Neural progenitor cell (in vitro differentiated cells): ENCODE data around the gene CCSER1. TPM values are rescaled to one million over a fixed set of nuclear protein-coding genes. Genes with fewer than 3 reads are reported as not detected.

Experiments used
- DNase-seq: peaks from one replicate; pipeline ENCODE4 v3.0.0-alpha.2; 2016; ENCODE audit warnings: low spot score
- H2AFZ ChIP-seq: fragments of 200-600 bp; sonication (generic); replicated peaks from 2 replicates; pipeline ENCODE4 v1.6.1; 2016; ENCODE audit warnings: antibody characterized with exemption
- H3F3A ChIP-seq: fragments of 200-600 bp; sonication (generic); 2 replicates; pipeline ENCODE4 v1.6.1; 2016; ENCODE audit warnings: antibody characterized with exemption, low read depth
- H3K27ac ChIP-seq: fragments of 200-600 bp; sonication (generic); 2 replicates; pipeline ENCODE4 v1.5.1; 2016; ENCODE audit warnings: mild to moderate bottlenecking
- H3K27me3 ChIP-seq: fragments of 200-600 bp; sonication (generic); 2 replicates; pipeline ENCODE4 v1.6.1; 2016; ENCODE audit warnings: mild to moderate bottlenecking, moderate library complexity
- H3K36me3 ChIP-seq: fragments of 200-600 bp; sonication (generic); 2 replicates; pipeline ENCODE4 v1.5.1; 2016
- H3K4me1 ChIP-seq: fragments of 200-600 bp; sonication (generic); 2 replicates; pipeline ENCODE4 v1.6.1; 2016; ENCODE audit warnings: mixed run types
- H3K4me2 ChIP-seq: fragments of 200-600 bp; sonication (generic); 2 replicates; pipeline ENCODE4 v1.6.1; 2016
- H3K4me3 ChIP-seq: fragments of 200-600 bp; sonication (generic); 2 replicates; pipeline ENCODE4 v1.5.1; 2016
- H3K79me2 ChIP-seq: fragments of 200-600 bp; sonication (generic); 2 replicates; pipeline ENCODE4 v1.6.1; 2016; ENCODE audit warnings: low read depth
- H3K9ac ChIP-seq: fragments of 200-600 bp; sonication (generic); 2 replicates; pipeline ENCODE4 v1.6.1; 2016
- H3K9me3 ChIP-seq: fragments of 200-600 bp; sonication (generic); 2 replicates; pipeline ENCODE4 v1.5.1; 2016; ENCODE audit warnings: low read depth
- H4K20me1 ChIP-seq: fragments of 200-600 bp; sonication (generic); 2 replicates; pipeline ENCODE4 v1.6.1; 2016; ENCODE audit warnings: low read depth
- H3K27ac Mint-ChIP-seq: 3 replicates; pipeline ENCODE4 v1.8.0; 2021; ENCODE audit warnings: mixed read lengths
- H3K27me3 Mint-ChIP-seq: 2 replicates; pipeline ENCODE4 v1.8.0; 2022; ENCODE audit warnings: low read depth, mild to moderate bottlenecking, inconsistent platforms, moderate library complexity, mixed read lengths; ENCODE audit not compliant: insufficient read depth
- H3K36me3 Mint-ChIP-seq: 3 replicates; pipeline ENCODE4 v1.8.0; 2021; ENCODE audit warnings: mixed read lengths
- H3K4me1 Mint-ChIP-seq: 3 replicates; pipeline ENCODE4 v1.8.0; 2021; ENCODE audit warnings: mixed read lengths
- H3K4me3 Mint-ChIP-seq: 3 replicates; pipeline ENCODE4 v1.8.0; 2021; ENCODE audit warnings: mild to moderate bottlenecking, moderate library complexity, mixed read lengths
- H3K9me3 Mint-ChIP-seq: 3 replicates; pipeline ENCODE4 v1.8.0; 2020; ENCODE audit warnings: mixed read lengths
- CTCF ChIP-seq: fragments of 200-600 bp; sonication (generic); IDR thresholded peaks from 2 replicates; pipeline ENCODE4 v1.5.1; 2017; ENCODE audit warnings: antibody characterized with exemption, mild to moderate bottlenecking
- EZH2 ChIP-seq: fragments of 200-600 bp; sonication (generic); IDR thresholded peaks from 2 replicates; pipeline ENCODE4 v1.6.1; 2017; ENCODE audit warnings: antibody characterized with exemption, mild to moderate bottlenecking, moderate library complexity
- EZH2phosphoT487 ChIP-seq: fragments of 200-600 bp; sonication (generic); IDR thresholded peaks from 2 replicates; pipeline ENCODE4 v1.6.1; 2017; ENCODE audit warnings: antibody characterized with exemption
- total RNA-seq: library from RNA; depleted of rRNA; stranded (reverse); fragments of >200 nt; gene quantifications from 2 replicates; pipeline ENCODE4 v1.2.3, GENCODE V29; 2015; ENCODE audit warnings: low replicate concordance

CCSER1 gene
- total RNA-seq, 1 donor from 2014 or later: 0.77 TPM

DNA sequence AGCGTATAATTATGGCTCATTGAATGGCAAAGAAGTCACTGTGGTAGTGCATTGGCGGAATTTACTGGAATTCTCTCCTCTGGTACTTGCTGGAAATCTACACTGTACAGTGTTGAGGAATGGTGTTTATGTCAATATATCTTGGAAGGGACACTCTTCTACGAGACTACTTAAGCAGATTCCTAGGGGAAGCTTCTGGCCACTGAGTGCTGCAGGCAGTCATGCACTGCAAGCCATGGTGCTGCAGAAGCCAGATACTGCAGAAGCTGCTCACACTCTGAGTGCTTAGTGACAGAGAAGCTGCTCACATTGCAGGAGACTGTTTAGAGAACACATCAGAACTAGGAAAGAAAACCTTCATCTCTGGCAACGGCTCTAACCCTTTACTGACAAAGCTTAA, 725.0 kb downstream of the CCSER1 start:
- Histone ChIP-seq H3F3A (no peaks in the 10 kb centered on the region), H3K27ac (no peak overlapping the region), H3K4me1 (no peaks in the 10 kb centered on the region), H3K36me3 (no peaks in the 10 kb centered on the region), H4K20me1 (no peaks in the 10 kb centered on the region), H3K4me3 (no peak overlapping the region), H2AFZ (peak overlapping the region; percentile 54), H3K9me3 (no peaks in the 10 kb centered on the region), H3K79me2 (no peaks in the 10 kb centered on the region), H3K4me2 (no peak overlapping the region), H3K27me3 (no peaks in the 10 kb centered on the region), H3K9ac (no peak overlapping the region)
- H3K27ac Mint-ChIP-seq: no peak overlapping the region
- TF ChIP-seq EZH2phosphoT487 (no peak), CTCF (no peak), EZH2 (no peak)
- no peak overlapping the region for H3K4me3 Mint-ChIP-seq
- DNase-seq: peak; percentile 48
- H3K27me3 Mint-ChIP-seq: no peaks in the 10 kb centered on the region
- peaks cover 2% of the 10 kb centered on the region for H3K4me1 Mint-ChIP-seq
- H3K36me3 Mint-ChIP-seq: no peaks in the 10 kb centered on the region
- no peaks in the 10 kb centered on the region for H3K9me3 Mint-ChIP-seq

GRCh38 chr4:90855111-90855510, 727.9 kb downstream of the CCSER1 start:
- H2AFZ ChIP-seq: peak overlapping the region; percentile 12
- H3K27ac ChIP-seq: no peak overlapping the region
- H3K27ac Mint-ChIP-seq: no peak overlapping the region

GRCh38 chr4:90857081-90857820, 730.1 kb downstream of the CCSER1 start:
- no peaks in the 10 kb centered on the region for H3K4me1 ChIP-seq
- H3K79me2 ChIP-seq: no peaks in the 10 kb centered on the region
- no peaks in the 10 kb centered on the region for H4K20me1 ChIP-seq
- Mint-ChIP-seq H3K27ac (no peak overlapping the region), H3K4me3 (no peak overlapping the region), H3K4me1 (peaks cover under 1% of the 10 kb centered on the region), H3K27me3 (no peaks in the 10 kb centered on the region), H3K36me3 (no peaks in the 10 kb centered on the region), H3K9me3 (no peaks in the 10 kb centered on the region)
- no peaks in the 10 kb centered on the region for H3K9me3 ChIP-seq
- no peaks in the 10 kb centered on the region for H3F3A ChIP-seq
- H3K4me3 ChIP-seq: no peak overlapping the region
- no peak overlapping the region for H2AFZ ChIP-seq
- no peak overlapping the region for H3K9ac ChIP-seq
- no peaks in the 10 kb centered on the region for H3K27me3 ChIP-seq
- no peak overlapping the region for H3K27ac ChIP-seq
- TF ChIP-seq EZH2 (no peak), CTCF (no peak)
- DNase-seq: no peak
- no peaks in the 10 kb centered on the region for H3K36me3 ChIP-seq
- no peak overlapping the region for H3K4me2 ChIP-seq

More at GRCh38 chr4:90855111-90855510, 727.9 kb downstream of the CCSER1 start:
- Histone ChIP-seq H3K9ac (no peak overlapping the region), H3K9me3 (no peaks in the 10 kb centered on the region), H3F3A (no peaks in the 10 kb centered on the region), H3K27me3 (no peaks in the 10 kb centered on the region), H3K36me3 (no peaks in the 10 kb centered on the region), H3K4me1 (no peaks in the 10 kb centered on the region), H3K4me3 (no peak overlapping the region), H3K4me2 (no peak overlapping the region), H3K79me2 (no peaks in the 10 kb centered on the region), H4K20me1 (no peaks in the 10 kb centered on the region)
- Mint-ChIP-seq H3K36me3 (no peaks in the 10 kb centered on the region), H3K4me1 (peaks cover 2% of the 10 kb centered on the region), H3K4me3 (no peak overlapping the region), H3K9me3 (no peaks in the 10 kb centered on the region), H3K27me3 (no peaks in the 10 kb centered on the region)
- DNase-seq: no peak
- no peak for TF ChIP-seq EZH2phosphoT487
- TF ChIP-seq EZH2: no peak
- TF ChIP-seq CTCF: no peak
